Kidney glomerular epithelial cell (primary cell): Measurements from ENCODE around the gene SPATA46.
"Not testable (repeated sequence)": the region's sequence is repeated elsewhere in the genome, so short reads cannot be mapped to it uniquely, and the experiment has no call there.

Experiments
- DNase-seq: peaks from one replicate; lab custom pipeline; 2025; lab: John Stamatoyannopoulos, UW

The SPATA46 gene

GRCh38 chr1:162376691-162377090 is at the start of gene SPATA46:
Gene SPATA46, minus strand, starts transcription at chr1:162376854. Its CDS starts 64 bp downstream, at chr1:162376790.
- DNase-seq = no peak

- no peak for DNase-seq
These were observed 46.2 kb upstream of the SPATA46 start for GRCh38 chr1:162422662-162423375.

GRCh38 chr1:162421258-162422164 is 44.9 kb upstream of the SPATA46 start:
- DNase-seq = no peak

GRCh38 chr1:162420120-162420519 is 43.5 kb upstream of the SPATA46 start:
- no peak for DNase-seq

GRCh38 chr1:162419450-162419931 is 42.8 kb upstream of the SPATA46 start:
- not testable (repeated sequence) for DNase-seq

- not testable (repeated sequence) for DNase-seq
These were observed 41.9 kb upstream of the SPATA46 start for GRCh38 chr1:162418584-162418983.

- DNase-seq = no peak
These were observed 41.0 kb upstream of the SPATA46 start for GRCh38 chr1:162417650-162418049.

GRCh38 chr1:162416909-162417308 is 40.3 kb upstream of the SPATA46 start:
- DNase-seq = no peak

- no peak for DNase-seq
These were observed 39.6 kb upstream of the SPATA46 start for GRCh38 chr1:162416215-162416614.

GRCh38 chr1:162412002-162412401 is 35.3 kb upstream of the SPATA46 start, which contains the start of gene SH2D1B:
Gene SH2D1B, minus strand, starts transcription at chr1:162412136. Its CDS starts 120 bp downstream, at chr1:162412016.
- DNase-seq = no peak

- no peak for DNase-seq
These were observed 30.9 kb upstream of the SPATA46 start for GRCh38 chr1:162407539-162407938.

- DNase-seq = no peak
These were observed 30.2 kb upstream of the SPATA46 start for GRCh38 chr1:162406811-162407210.

- DNase-seq = no peak
These were observed 29.1 kb upstream of the SPATA46 start for GRCh38 chr1:162405800-162406199.

- no peak for DNase-seq
These were observed 28.0 kb upstream of the SPATA46 start for GRCh38 chr1:162404550-162405160.

- DNase-seq = no peak
These were observed 24.2 kb upstream of the SPATA46 start for GRCh38 chr1:162400790-162401355.

GRCh38 chr1:162398999-162399580 is 22.4 kb upstream of the SPATA46 start:
- no peak for DNase-seq

- DNase-seq = no peak
These were observed 21.4 kb upstream of the SPATA46 start for GRCh38 chr1:162397943-162398560.

- no peak for DNase-seq
These were observed 20.4 kb upstream of the SPATA46 start for GRCh38 chr1:162397039-162397448.

- DNase-seq = no peak
These were observed 19.7 kb upstream of the SPATA46 start for GRCh38 chr1:162396201-162396906.

- peak; percentile 48 for DNase-seq
These were observed 15.3 kb upstream of the SPATA46 start for GRCh38 chr1:162391790-162392563.
